IMR-90 (cell line): Measurements from ENCODE around the gene HS2ST1. TPM values are rescaled to one million over a fixed set of nuclear protein-coding genes. Genes with fewer than 3 reads are reported as not detected.

Experiments used
- ATAC-seq: fragments of 200-7000 bp; cut with Tn5 transposase; 2 replicates; pipeline ENCODE4 v1.9.1; 2020; ENCODE audit warnings: low read depth, mild to moderate bottlenecking, moderate library complexity
- BruUV-seq: library from RNA; stranded (reverse); fragments of 400-500 nt; replicated peaks from 2 replicates; lab custom pipeline; 2021; lab: Mats Ljungman, UMichigan
- CTCF ChIA-PET: fragments of 300-600 bp; formaldehyde crosslinking; extraction: SDS; loops from one replicate; lab custom pipeline; 2021; ENCODE audit warnings: antibody characterized with exemption; lab: Yijun Ruan, JAX
- POLR2A ChIA-PET: fragments of 300-600 bp; sonication (Branson Sonifier 250); formaldehyde crosslinking; loops from one replicate; lab custom pipeline; 2022; ENCODE audit warnings: antibody characterized with exemption; ENCODE audit not compliant: unreplicated experiment; lab: Charles Lee
- DNase-seq: peaks from one replicate; pipeline ENCODE4 v3.0.0; 2013
- H2AFZ ChIP-seq: replicated peaks from 2 replicates; pipeline ENCODE3; 2013; ENCODE audit warnings: low read length, mild to moderate bottlenecking; ENCODE audit not compliant: poor library complexity
- H2AK5ac ChIP-seq: 2 replicates; pipeline ENCODE4 v1.6.1; 2013; ENCODE audit warnings: low read depth, low read length, inconsistent platforms
- H2AK9ac ChIP-seq: replicated peaks from 2 replicates; pipeline ENCODE3; 2013; ENCODE audit warnings: mild to moderate bottlenecking, low read depth, low read length, moderate library complexity; ENCODE audit not compliant: poor library complexity
- H2BK120ac ChIP-seq: 2 replicates; pipeline ENCODE4 v1.6.1; 2013; ENCODE audit warnings: low read depth, low read length, inconsistent platforms
- H2BK15ac ChIP-seq: 3 replicates; pipeline ENCODE4 v1.6.1; 2013; ENCODE audit warnings: low read depth, low read length, inconsistent platforms
- H2BK20ac ChIP-seq: 2 replicates; pipeline ENCODE4 v1.6.1; 2013; ENCODE audit warnings: low read depth, mild to moderate bottlenecking, inconsistent platforms, low read length, moderate library complexity
- H2BK5ac ChIP-seq: 2 replicates; pipeline ENCODE4 v1.6.1; 2013; ENCODE audit warnings: mild to moderate bottlenecking, low read depth, low read length, inconsistent platforms; ENCODE audit not compliant: poor library complexity, severe bottlenecking
- H3K14ac ChIP-seq: replicated peaks from 2 replicates; pipeline ENCODE4 v1.6.1; 2013; ENCODE audit warnings: low read depth, low read length, inconsistent platforms
- H3K18ac ChIP-seq: 2 replicates; pipeline ENCODE4 v1.6.1; 2013; ENCODE audit warnings: low read depth, low read length, control low read depth
- H3K23ac ChIP-seq: 2 replicates; pipeline ENCODE4 v1.6.1; 2013; ENCODE audit warnings: low read depth, low read length, inconsistent platforms
- H3K27ac ChIP-seq: 2 replicates; pipeline ENCODE4 v1.5.1; 2013; ENCODE audit warnings: mild to moderate bottlenecking, control low read depth, low read length; ENCODE audit not compliant: insufficient read depth
- H3K27me3 ChIP-seq: 2 replicates; pipeline ENCODE4 v1.6.1; 2013; ENCODE audit warnings: low read length; ENCODE audit not compliant: control insufficient read depth, insufficient read depth
- H3K36me3 ChIP-seq: 2 replicates; pipeline ENCODE4 v1.6.1; 2013; ENCODE audit warnings: low read length, mixed read lengths; ENCODE audit not compliant: control insufficient read depth, insufficient read depth
- H3K4ac ChIP-seq: 2 replicates; pipeline ENCODE4 v1.6.1; 2013; ENCODE audit warnings: low read depth, low read length, inconsistent platforms
- H3K4me1 ChIP-seq: 2 replicates; pipeline ENCODE4 v1.6.1; 2013; ENCODE audit warnings: low read length, mixed read lengths; ENCODE audit not compliant: control insufficient read depth, insufficient read depth
- H3K4me2 ChIP-seq: 2 replicates; pipeline ENCODE4 v1.6.1; 2013; ENCODE audit warnings: low read depth, mild to moderate bottlenecking, control low read depth, low read length, moderate library complexity
- H3K4me3 ChIP-seq: 2 replicates; pipeline ENCODE4 v1.5.1; 2013; ENCODE audit warnings: low read depth, mild to moderate bottlenecking, control low read depth, low read length, moderate library complexity; ENCODE audit not compliant: insufficient read depth
- H3K56ac ChIP-seq: 2 replicates; pipeline ENCODE4 v1.6.1; 2013; ENCODE audit warnings: low read length, inconsistent platforms; ENCODE audit not compliant: insufficient read depth; ENCODE audit errors: extremely low read depth
- H3K79me1 ChIP-seq, 2 experiments: 2 replicates each; pipeline ENCODE4 v1.6.1; 2013; ENCODE audit warnings: low read length in 2 of 2, inconsistent platforms in 1 of 2, low read depth in 1 of 2
- H3K9ac ChIP-seq: 2 replicates; pipeline ENCODE4 v1.6.1; 2013; ENCODE audit warnings: low read depth, low read length, control low read depth
- H3K9me1 ChIP-seq: 2 replicates; pipeline ENCODE4 v1.6.1; 2013; ENCODE audit warnings: low read length, inconsistent platforms; ENCODE audit not compliant: insufficient read depth
- H3K9me3 ChIP-seq: 2 replicates; pipeline ENCODE4 v1.6.1; 2013; ENCODE audit warnings: low read length; ENCODE audit not compliant: control insufficient read depth, insufficient read depth
- H4K20me1 ChIP-seq: 2 replicates; pipeline ENCODE4 v1.6.1; 2013; ENCODE audit warnings: low read length, inconsistent platforms; ENCODE audit not compliant: insufficient read depth
- H4K5ac ChIP-seq: 2 replicates; pipeline ENCODE4 v1.6.1; 2013; ENCODE audit warnings: mild to moderate bottlenecking, low read depth, low read length, control low read depth
- H4K8ac ChIP-seq, 2 experiments: 2 replicates each; pipeline ENCODE4 v1.6.1; 2013; ENCODE audit warnings: low read depth in 2 of 2, low read length in 2 of 2, control low read depth in 1 of 2, inconsistent platforms in 1 of 2
- H4K91ac ChIP-seq: 2 replicates; pipeline ENCODE4 v1.6.1; 2013; ENCODE audit warnings: low read depth, low read length, inconsistent platforms; ENCODE audit not compliant: insufficient read depth
- BHLHE40 ChIP-seq: fragments of 150-350 bp; IDR thresholded peaks from 2 replicates; pipeline ENCODE4 v1.6.1; 2016; ENCODE audit warnings: mild to moderate bottlenecking, low read depth, low read length
- CEBPB ChIP-seq: IDR thresholded peaks from 2 replicates; pipeline ENCODE4 v1.6.1; 2012; ENCODE audit warnings: low read depth, low read length, improper control_type of control experiment
- CHD1 ChIP-seq: IDR thresholded peaks from 2 replicates; pipeline ENCODE4 v1.6.1; 2012; ENCODE audit warnings: low read depth, low read length, improper control_type of control experiment
- CTCF ChIP-seq: conservative IDR thresholded peaks from 2 replicates; pipeline ENCODE4 v1.5.1; 2012; ENCODE audit warnings: mild to moderate bottlenecking, low read depth, low read length, improper control_type of control experiment
- FOS ChIP-seq: fragments of 150-350 bp; IDR thresholded peaks from 2 replicates; pipeline ENCODE4 v1.6.1; 2016; ENCODE audit warnings: low read depth, low read length
- MAFK ChIP-seq: IDR thresholded peaks from 2 replicates; pipeline ENCODE4 v1.6.1; 2012; ENCODE audit warnings: low read depth, low read length, improper control_type of control experiment
- MAZ ChIP-seq: IDR thresholded peaks from 2 replicates; pipeline ENCODE4 v1.6.1; 2012; ENCODE audit warnings: low read depth, mild to moderate bottlenecking, low read length, improper control_type of control experiment, moderate library complexity, borderline replicate concordance
- MXI1 ChIP-seq: IDR thresholded peaks from 2 replicates; pipeline ENCODE4 v1.6.1; 2012; ENCODE audit warnings: low read depth, mild to moderate bottlenecking, low read length, moderate library complexity, borderline replicate concordance
- NFE2L2 ChIP-seq: fragments of 150-350 bp; IDR thresholded peaks from 2 replicates; pipeline ENCODE4 v1.6.1; 2016; ENCODE audit warnings: low read depth, mild to moderate bottlenecking, low read length
- POLR2A ChIP-seq: IDR thresholded peaks from 2 replicates; pipeline ENCODE4 v1.6.1; 2012; ENCODE audit warnings: mild to moderate bottlenecking, low read depth, low read length
- RAD21 ChIP-seq: IDR thresholded peaks from 2 replicates; pipeline ENCODE4 v1.6.1; 2012; ENCODE audit warnings: low read length, improper control_type of control experiment
- RCOR1 ChIP-seq: IDR thresholded peaks from 2 replicates; pipeline ENCODE4 v1.6.1; 2012; ENCODE audit warnings: mild to moderate bottlenecking, low read length, improper control_type of control experiment; ENCODE audit not compliant: insufficient replicate concordance
- RFX5 ChIP-seq: IDR thresholded peaks from 2 replicates; pipeline ENCODE4 v1.8.0; 2012; ENCODE audit warnings: low read depth, mild to moderate bottlenecking, low read length, moderate library complexity
- SMC3 ChIP-seq: fragments of 150-350 bp; IDR thresholded peaks from 2 replicates; pipeline ENCODE4 v1.6.1; 2016; ENCODE audit warnings: low read depth, mild to moderate bottlenecking, antibody characterized with exemption, low read length, moderate library complexity
- WGBS, 2 experiments: methylation state at CpG; one replicate each; pipeline versions ENCODE4 v1.1.5 to v1.1.7; 2013; ENCODE audit warnings: missing lambda C conversion rate in 2 of 2; ENCODE audit not compliant: insufficient read length in 1 of 2; ENCODE audit errors: extremely low coverage in 2 of 2; 5-methylcytosine and 5-hydroxymethylcytosine counted together
- dilution Hi-C: fragments of 300-500 bp; cut with HindIII; formaldehyde crosslinking; loops from one replicate; pipeline ENCODE4 v1.14.3; 2018; ENCODE audit warnings: low sequenced_read_pairs; ENCODE audit not compliant: unreplicated experiment
- in situ Hi-C: fragments of 300-500 bp; cut with MboI; formaldehyde crosslinking; loops from 3 replicates; pipeline ENCODE4 v1.14.3; 2019; ENCODE audit warnings: low sequenced_read_pairs, inconsistent platforms, mixed read lengths
- intact Hi-C: fragments of 100-400 bp; cut with micrococcal nuclease; formaldehyde crosslinking; loops from 2 replicates; pipeline ENCODE4 v1.10.0; 2022
- polyA plus RNA-seq, 3 experiments: library from polyadenylated mRNA; depleted of rRNA; stranded (reverse); fragments of >200 nt; gene quantifications; 2 replicates each; pipeline ENCODE4 v1.2.3, GENCODE V29; 2012; ENCODE audit warnings: low replicate concordance in 1 of 3
- total RNA-seq: library from RNA; depleted of rRNA; stranded (reverse); fragments of >200 nt; gene quantifications from 2 replicates; pipeline ENCODE4 v1.2.3, GENCODE V29; 2012
- TF ChIP-seq, protein P1 (sequence below): fragments of 150-350 bp; IDR thresholded peaks from 2 replicates; pipeline ENCODE4 v1.6.1; 2016; ENCODE audit warnings: low read depth, mild to moderate bottlenecking, low read length, moderate library complexity, borderline replicate concordance
- TF ChIP-seq, protein P2 (sequence below): fragments of 150-350 bp; IDR thresholded peaks from 2 replicates; pipeline ENCODE4 v1.6.1; 2017; ENCODE audit warnings: mild to moderate bottlenecking, antibody characterized with exemption, low read length, low read depth

Gene HS2ST1
- total and polyA plus RNA-seq, 2 of the 4 experiments (the other 2 are of a cell fraction) = 7.8 to 13.1 TPM

DNA sequence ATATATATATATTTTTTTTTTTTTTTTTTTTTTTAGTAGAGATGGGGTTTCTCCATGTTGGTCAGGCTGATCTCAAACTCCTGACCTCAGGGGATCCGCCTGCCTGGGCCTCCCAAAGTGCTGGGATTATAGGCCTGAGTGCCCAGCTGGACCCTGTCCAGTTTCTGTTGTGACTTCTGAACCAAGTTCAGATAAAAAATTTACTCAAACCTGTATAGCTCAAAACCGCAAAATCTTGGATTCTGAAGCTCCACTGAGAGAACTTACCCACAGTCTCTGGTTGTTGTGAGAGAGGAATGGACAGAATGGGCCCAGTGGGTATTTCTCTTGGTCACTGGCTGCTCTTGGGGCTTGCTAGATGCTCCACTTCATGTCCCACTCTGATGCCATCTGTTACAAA is 76.4 kb downstream of the HS2ST1 start:
- Histone ChIP-seq H2BK120ac (no peak overlapping the region), H3K14ac (no peak overlapping the region), H3K4me2 (no peak overlapping the region), H2AFZ (no peak overlapping the region), H4K20me1 (no peaks in the 10 kb centered on the region), H3K36me3 (no peaks in the 10 kb centered on the region), H3K9me3 (no peaks in the 10 kb centered on the region), H4K8ac (no peak overlapping the region), H2BK15ac (no peak overlapping the region), H3K27ac (no peak overlapping the region), H3K18ac (no peak overlapping the region), H4K5ac (no peak overlapping the region), H3K4me3 (no peak overlapping the region), H2AK9ac (no peak overlapping the region), H2AK5ac (no peak overlapping the region), H2BK20ac (no peak overlapping the region), H3K23ac (no peak overlapping the region), H4K91ac (no peak overlapping the region), H3K79me1 (no peaks in the 10 kb centered on the region; a peak in 1 of 4 replicates), H3K9me1 (no peaks in the 10 kb centered on the region), H3K27me3 (no peaks in the 10 kb centered on the region), H3K56ac (no peak overlapping the region), H3K4ac (no peak overlapping the region), H3K4me1 (no peaks in the 10 kb centered on the region), H3K9ac (no peak overlapping the region), H2BK5ac (no peak overlapping the region)
- TF ChIP-seq CTCF (no peak), FOS (no peak), RFX5 (no peak), CHD1 (no peak), POLR2A (no peak), NFE2L2 (no peak), SMC3 (no peak), CEBPB (no peak), MAZ (no peak), RCOR1 (no peak), BHLHE40 (no peak), MAFK (no peak), MXI1 (no peak), RAD21 (no peak)
- TF ChIP-seq, protein P1, sequence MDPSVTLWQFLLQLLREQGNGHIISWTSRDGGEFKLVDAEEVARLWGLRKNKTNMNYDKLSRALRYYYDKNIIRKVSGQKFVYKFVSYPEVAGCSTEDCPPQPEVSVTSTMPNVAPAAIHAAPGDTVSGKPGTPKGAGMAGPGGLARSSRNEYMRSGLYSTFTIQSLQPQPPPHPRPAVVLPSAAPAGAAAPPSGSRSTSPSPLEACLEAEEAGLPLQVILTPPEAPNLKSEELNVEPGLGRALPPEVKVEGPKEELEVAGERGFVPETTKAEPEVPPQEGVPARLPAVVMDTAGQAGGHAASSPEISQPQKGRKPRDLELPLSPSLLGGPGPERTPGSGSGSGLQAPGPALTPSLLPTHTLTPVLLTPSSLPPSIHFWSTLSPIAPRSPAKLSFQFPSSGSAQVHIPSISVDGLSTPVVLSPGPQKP = no peak
- TF ChIP-seq, protein P2, sequence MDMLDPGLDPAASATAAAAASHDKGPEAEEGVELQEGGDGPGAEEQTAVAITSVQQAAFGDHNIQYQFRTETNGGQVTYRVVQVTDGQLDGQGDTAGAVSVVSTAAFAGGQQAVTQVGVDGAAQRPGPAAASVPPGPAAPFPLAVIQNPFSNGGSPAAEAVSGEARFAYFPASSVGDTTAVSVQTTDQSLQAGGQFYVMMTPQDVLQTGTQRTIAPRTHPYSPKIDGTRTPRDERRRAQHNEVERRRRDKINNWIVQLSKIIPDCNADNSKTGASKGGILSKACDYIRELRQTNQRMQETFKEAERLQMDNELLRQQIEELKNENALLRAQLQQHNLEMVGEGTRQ = no peak
- in situ Hi-C loops (no loop called here), intact Hi-C loops (no loop called here), dilution Hi-C loops (no loop called here)
- no TSS peak for BruUV-seq
- no peak for ATAC-seq
- POLR2A ChIA-PET = no interaction called here
- no peak for DNase-seq
- CTCF ChIA-PET = no interaction called here
- no CpG with 5 or more reads among the region's 2 CpGs for WGBS, 2 experiments
